Ectodermal cell (in vitro differentiated cells): ENCODE results near the gene LIMS2.

ENCODE experiments used
- H3K27ac ChIP-seq: 2 replicates; pipeline ENCODE4 v1.7.0; 2013; ENCODE audit warnings: mild to moderate bottlenecking, low read depth, low read length; ENCODE audit not compliant: insufficient read depth, poor library complexity, severe bottlenecking
- H3K27me3 ChIP-seq: 2 replicates; pipeline ENCODE4 v1.7.0; 2013; ENCODE audit warnings: mild to moderate bottlenecking, low read length; ENCODE audit not compliant: insufficient read depth, control insufficient read depth, poor library complexity, severe bottlenecking
- H3K36me3 ChIP-seq: one replicate; pipeline ENCODE4 v1.7.0; 2013; ENCODE audit warnings: low read length; ENCODE audit not compliant: control insufficient read depth, insufficient read depth
- H3K4me1 ChIP-seq: one replicate; pipeline ENCODE4 v1.7.0; 2013; ENCODE audit warnings: low read length; ENCODE audit not compliant: control insufficient read depth, insufficient read depth
- H3K4me3 ChIP-seq: 2 replicates; pipeline ENCODE4 v1.7.0; 2013; ENCODE audit warnings: low read depth, low read length, control low read depth; ENCODE audit not compliant: insufficient read depth
- H3K9me3 ChIP-seq: 2 replicates; pipeline ENCODE4 v1.7.0; 2013; ENCODE audit warnings: mild to moderate bottlenecking, low read length, moderate library complexity; ENCODE audit not compliant: control insufficient read depth
- WGBS, 2 experiments: methylation state at CpG; one replicate each; pipeline ENCODE4 v1.1.7; 2013; ENCODE audit warnings: missing lambda C conversion rate in 2 of 2; 5-methylcytosine and 5-hydroxymethylcytosine counted together

Gene LIMS2

DNA sequence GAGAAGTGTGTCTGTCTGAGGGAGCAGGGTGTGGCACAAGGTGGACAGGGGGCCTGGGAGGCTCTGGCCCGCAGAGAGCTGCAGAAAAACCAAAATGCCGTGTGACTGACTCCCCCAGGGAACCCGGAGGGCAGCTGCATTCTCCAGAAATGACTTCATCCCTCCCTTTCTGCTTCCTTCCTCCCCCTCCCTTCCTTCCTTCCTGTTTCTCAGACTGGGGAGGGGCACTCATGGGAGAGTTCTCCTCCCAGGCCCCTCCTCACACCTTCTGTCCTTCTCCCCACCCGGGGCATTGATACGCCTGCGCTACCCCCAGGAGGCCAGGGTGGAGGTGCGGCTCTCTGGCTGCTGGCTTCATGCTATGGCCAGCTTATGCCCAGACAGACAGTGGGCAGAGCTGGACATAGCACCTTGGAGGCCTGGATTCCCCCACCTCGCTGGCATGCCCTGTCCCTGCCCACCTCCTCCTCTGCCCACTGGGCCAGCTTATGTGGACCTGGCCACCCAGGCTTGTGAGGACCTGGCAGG lies 37.5 kb downstream of the LIMS2 start:
- H3K27me3 ChIP-seq: no peaks in the 10 kb centered on the region
- 50 to 54% methylated on average over 8 of the region's 8 CpGs for WGBS, 2 experiments
- peak overlapping the region; percentile 23 for H3K27ac ChIP-seq
- no peak overlapping the region for H3K4me3 ChIP-seq
- no peaks in the 10 kb centered on the region for H3K36me3 ChIP-seq
- no peaks in the 10 kb centered on the region for H3K9me3 ChIP-seq
- H3K4me1 ChIP-seq: peaks cover 11% of the 10 kb centered on the region

DNA sequence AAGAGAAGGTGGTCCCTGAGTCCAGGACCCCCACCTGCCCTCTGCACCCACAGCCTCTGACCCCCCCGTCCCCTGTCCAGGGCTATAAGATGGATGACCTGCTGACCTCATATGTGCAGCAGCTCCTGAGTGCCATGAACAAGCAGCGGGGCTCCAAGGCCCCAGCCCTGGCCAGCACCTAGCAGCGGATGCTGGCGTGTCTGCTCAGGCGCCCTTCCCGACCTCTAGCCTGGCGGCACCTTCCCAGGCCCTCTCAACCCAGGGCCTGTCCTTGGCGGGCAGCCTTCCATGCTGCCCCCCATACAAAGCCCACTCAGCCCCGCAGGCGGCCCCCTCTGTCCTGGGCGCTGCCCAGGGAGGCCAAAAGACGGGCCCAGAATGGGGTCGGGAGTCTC lies 38.1 kb downstream of the LIMS2 start:
- no peaks in the 10 kb centered on the region for H3K36me3 ChIP-seq
- no peak overlapping the region for H3K4me3 ChIP-seq
- peaks cover 11% of the 10 kb centered on the region for H3K4me1 ChIP-seq
- 78 to 81% methylated on average over 13 of the region's 13 CpGs for WGBS, 2 experiments
- H3K9me3 ChIP-seq: no peaks in the 10 kb centered on the region
- H3K27ac ChIP-seq: peak overlapping the region; percentile 23
- H3K27me3 ChIP-seq: no peaks in the 10 kb centered on the region

DNA sequence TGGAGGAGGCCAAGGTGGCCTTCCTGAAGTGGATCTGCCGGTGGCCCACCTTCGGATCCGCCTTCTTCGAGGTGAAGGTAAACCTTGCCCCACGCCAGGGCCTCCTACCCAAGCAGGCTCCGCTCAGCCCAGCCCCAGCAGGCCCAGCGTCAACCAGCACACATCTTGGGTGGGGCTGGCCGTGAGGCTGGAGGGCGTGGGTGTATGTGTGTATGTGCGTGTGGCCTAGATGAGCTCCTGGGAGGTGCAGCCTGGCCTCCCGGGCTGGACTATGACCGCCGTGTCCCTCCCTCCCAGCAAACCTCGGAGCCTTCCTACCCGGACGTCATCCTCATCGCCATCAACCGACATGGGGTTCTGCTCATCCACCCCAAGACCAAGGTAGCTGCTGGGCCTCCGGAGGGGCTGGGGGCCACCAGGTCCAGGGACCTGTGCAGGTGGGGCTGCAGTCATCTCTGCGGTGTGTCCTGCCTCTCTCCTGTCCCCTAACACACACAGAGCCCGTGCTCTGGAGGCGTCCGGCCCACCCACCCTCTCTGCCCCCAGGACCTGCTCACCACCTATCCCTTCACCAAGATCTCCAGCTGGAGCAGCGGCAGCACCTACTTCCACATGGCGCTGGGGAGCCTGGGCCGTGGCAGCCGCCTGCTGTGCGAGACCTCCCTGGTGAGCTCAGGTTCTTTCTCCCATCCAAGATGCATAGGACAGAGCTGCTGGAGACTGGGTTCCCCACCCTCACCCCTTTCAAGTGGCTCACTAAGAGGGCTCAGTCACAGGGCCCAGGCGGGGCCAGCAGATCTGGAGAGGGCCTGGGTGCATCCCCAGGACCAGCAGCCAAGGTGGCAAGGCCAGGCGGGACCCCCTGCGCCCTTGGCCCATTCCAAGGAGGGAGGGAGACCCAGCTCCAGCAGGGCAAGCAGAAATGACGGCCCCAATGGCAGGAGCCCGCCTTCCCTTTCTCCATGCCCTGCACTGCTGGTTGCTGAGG lies 38.8 kb downstream of the LIMS2 start:
- no peaks in the 10 kb centered on the region for H3K9me3 ChIP-seq
- H3K4me3 ChIP-seq: no peak overlapping the region
- no peaks in the 10 kb centered on the region for H3K36me3 ChIP-seq
- H3K27me3 ChIP-seq: no peaks in the 10 kb centered on the region
- no peak overlapping the region for H3K27ac ChIP-seq
- 94 to 96% methylated on average over 33 of the region's 33 CpGs for WGBS, 2 experiments
- H3K4me1 ChIP-seq: peaks cover 11% of the 10 kb centered on the region

DNA sequence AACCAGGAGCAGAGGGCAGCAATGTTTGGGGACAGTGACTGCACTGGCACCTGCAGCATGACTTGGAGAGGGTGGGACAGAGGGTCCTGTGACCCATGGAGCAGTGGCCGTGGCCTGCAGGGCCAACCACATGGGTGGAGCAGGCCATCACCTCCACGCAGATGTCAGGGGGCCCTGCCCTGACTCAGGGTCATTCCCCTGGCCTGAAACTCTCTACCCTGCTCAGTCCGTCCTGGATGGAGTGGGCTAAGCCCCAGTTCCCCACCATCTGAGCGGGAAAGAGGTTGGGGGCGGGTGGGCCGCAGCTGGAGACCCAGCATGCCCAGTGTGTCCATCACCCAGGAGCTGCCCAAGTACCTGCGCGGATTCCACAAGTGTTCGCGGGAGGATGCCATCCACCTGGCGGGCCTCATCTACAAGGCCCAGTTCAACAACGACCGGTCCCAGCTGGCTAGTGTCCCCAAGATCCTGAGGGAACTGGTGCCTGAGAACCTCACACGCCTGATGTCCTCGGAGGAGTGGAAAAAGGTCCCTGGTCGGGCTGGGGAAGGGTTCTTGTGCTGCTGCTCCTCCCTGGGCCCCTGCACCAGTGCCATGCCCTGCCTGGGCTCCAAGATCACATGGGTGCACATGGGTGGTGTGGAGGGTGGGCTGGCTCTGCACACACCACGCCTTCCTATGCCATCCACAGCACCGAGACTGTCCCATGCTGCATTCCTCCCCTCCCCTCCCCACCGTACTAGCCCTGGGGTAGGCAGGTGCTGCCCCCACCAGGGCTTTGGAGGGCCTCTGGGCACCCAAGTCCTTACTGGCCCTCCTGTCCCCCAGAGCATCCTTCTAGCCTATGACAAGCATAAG lies 39.7 kb downstream of the LIMS2 start:
- H3K4me1 ChIP-seq: peaks cover 11% of the 10 kb centered on the region
- no peak overlapping the region for H3K27ac ChIP-seq
- H3K27me3 ChIP-seq: no peaks in the 10 kb centered on the region
- H3K4me3 ChIP-seq: no peak overlapping the region
- no peaks in the 10 kb centered on the region for H3K36me3 ChIP-seq
- 92 to 93% methylated on average over 18 to 19 of the region's 19 CpGs for WGBS, 2 experiments
- H3K9me3 ChIP-seq: no peaks in the 10 kb centered on the region

DNA sequence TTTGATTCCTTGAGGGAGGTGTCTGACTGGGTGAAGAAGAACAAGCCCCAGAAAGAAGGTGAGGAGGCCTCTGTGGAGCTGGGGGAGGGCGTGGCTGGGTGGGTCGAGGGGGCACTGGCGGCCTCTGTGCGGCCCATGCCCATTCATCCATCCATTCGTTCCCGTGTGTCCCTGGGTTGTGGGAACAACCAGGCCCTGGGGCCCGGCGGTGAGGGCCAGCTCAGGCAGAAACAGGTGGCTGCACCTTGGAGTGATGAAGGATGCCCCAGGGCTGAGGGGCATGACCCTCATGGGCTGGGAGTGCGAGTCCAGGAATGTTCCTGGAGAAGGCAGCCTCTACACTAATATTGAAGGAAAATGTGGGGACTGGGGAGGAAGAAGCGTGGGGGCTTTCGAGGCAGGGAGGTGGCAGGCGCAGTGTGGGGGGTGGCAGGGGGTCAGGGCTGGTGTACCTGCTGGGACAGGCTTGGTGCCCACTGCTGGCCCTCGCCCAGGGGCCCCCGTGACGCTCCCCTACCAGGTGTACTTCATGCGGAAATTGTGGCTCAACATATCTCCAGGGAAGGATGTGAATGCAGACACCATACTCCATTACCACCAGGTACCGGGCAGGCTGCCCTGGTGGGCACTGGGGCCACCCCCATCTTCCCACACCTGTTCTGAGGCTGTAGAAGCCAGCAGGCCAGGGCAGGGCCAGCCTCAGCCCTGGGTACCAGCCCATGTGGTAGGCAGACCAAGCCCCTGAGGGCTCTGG lies 40.5 kb downstream of the LIMS2 start:
- H3K27ac ChIP-seq: no peak overlapping the region
- 95 to 96% methylated on average over 17 of the region's 17 CpGs for WGBS, 2 experiments
- no peak overlapping the region for H3K4me3 ChIP-seq
- H3K9me3 ChIP-seq: no peaks in the 10 kb centered on the region
- H3K4me1 ChIP-seq: peaks cover 11% of the 10 kb centered on the region
- H3K36me3 ChIP-seq: no peaks in the 10 kb centered on the region
- H3K27me3 ChIP-seq: no peaks in the 10 kb centered on the region

DNA sequence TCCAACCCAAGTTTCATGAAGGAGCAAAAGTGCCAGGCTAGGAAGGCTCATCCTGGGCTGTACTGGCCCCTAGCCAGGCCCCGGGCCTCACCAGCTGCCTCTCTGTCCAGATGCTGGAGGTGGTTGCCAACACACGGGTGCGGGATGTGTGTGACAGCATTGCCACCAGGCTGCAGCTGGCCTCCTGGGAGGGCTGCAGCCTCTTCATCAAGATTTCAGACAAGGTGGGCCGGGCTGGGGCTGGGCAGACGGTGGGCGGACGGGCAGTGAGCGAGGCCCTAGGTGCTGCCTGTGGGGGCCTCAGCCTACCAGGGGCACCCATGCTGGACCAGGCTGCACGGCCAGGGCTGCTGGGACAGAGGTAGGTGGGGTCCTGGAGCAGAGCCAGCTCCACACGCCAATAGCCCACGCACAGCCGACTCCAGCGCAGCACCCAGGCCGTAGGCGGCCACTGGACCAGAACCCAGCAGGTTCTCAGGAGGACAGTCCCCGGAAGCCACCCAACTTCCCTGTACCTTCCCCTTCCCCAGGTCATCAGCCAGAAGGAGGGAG lies 41.2 kb downstream of the LIMS2 start:
- Histone ChIP-seq H3K27ac (no peak overlapping the region), H3K9me3 (no peaks in the 10 kb centered on the region), H3K36me3 (no peaks in the 10 kb centered on the region), H3K4me1 (peaks cover 11% of the 10 kb centered on the region), H3K27me3 (no peaks in the 10 kb centered on the region), H3K4me3 (no peak overlapping the region)
- 93 to 96% methylated on average over 16 of the region's 16 CpGs for WGBS, 2 experiments

DNA sequence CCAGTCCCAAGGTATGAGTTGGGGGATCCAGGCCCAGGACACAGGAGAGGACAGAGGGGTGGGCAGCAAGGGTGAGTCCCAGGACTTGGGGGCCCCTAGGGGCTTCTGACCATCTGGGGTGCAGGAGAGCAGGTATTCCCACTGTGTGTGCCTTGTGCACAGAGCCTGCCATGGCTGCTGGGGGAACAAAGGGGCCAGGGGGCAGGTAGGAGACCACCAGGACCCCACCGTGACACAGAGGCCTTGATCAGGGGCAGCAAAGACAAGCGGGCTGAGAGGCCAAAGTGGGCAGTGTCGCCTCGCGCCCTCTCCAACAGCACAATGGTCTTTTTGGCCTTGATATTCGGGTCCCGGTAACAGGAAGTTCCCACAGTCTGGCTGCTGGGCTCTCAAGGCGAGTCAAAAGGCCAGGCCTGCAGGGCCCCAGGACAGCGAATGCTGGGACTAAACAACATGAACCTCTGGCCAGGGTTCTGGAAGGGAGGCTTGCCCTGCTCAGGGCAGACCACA lies 41.7 kb downstream of the LIMS2 start:
- Histone ChIP-seq H3K36me3 (no peaks in the 10 kb centered on the region), H3K4me1 (peaks cover 11% of the 10 kb centered on the region)
- WGBS, 2 experiments: 93% methylated on average over 9 of the region's 9 CpGs

DNA sequence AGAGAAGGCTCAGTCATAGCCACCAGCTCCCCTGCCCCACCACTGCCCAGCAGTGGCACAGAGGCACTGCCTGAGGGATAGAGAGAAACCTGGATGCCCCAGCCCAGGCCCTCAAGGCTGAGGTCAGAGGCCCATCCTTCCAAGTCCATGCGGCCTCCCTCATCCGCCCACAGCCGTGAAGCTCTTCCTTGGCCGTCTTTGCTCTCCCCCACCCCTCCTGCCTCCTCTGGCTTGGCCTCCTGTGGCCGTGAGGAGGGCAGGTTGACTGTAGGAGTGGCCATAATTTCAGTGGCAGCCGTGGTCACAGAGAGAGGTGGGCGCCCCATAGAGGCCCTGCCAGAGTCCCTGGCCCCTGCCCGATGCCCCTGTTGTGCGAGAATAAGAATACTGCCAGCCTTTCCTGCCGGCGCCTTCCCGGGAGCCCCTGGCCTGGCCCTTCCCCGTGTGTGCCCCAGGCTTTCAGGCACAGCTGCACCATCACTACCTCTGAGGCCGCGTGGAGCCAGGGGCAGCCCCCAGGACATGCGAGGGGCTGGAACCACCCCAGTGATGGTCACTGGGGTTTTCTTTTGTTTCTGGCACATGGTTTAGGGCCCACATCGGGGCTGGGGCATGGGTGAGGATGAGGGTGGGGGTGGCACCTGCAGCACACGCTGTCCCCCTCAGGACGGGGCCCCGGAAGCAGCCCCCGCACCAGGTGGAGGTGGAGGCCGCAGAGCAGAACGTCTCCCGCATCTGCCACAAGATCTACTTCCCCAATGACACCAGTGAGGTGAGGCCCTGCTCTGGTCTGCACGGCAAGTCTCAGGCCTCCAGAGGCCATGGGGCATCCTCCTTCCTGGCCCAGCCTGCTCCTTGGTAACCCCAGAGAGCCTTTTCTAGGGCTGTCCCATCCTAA lies 42.5 kb downstream of the LIMS2 start:
- no peak overlapping the region for H3K27ac ChIP-seq
- peaks cover 7% of the 10 kb centered on the region for H3K4me1 ChIP-seq
- H3K36me3 ChIP-seq: no peaks in the 10 kb centered on the region
- WGBS, 2 experiments: 92 to 93% methylated on average over 25 of the region's 25 CpGs
- H3K4me3 ChIP-seq: no peak overlapping the region
- no peaks in the 10 kb centered on the region for H3K27me3 ChIP-seq
- no peaks in the 10 kb centered on the region for H3K9me3 ChIP-seq

More for the DNA sequence above, 41.7 kb downstream of the LIMS2 start:
- Histone ChIP-seq H3K4me3 (no peak overlapping the region), H3K27ac (no peak overlapping the region), H3K27me3 (no peaks in the 10 kb centered on the region), H3K9me3 (no peaks in the 10 kb centered on the region)
